Stimulated activated naive CD4-positive, alpha-beta T cell treated with Interleukin-2 at 50 U/mL for 16 hours (primary cell): Measurements from ENCODE around the gene NCOA4.
"Not testable (repeated sequence)": the region's sequence is repeated elsewhere in the genome, so short reads cannot be mapped to it uniquely, and the experiment has no call there.

Experiments
- DNase-seq: peaks from one replicate; lab custom pipeline; 2025; lab: John Stamatoyannopoulos, UW

The NCOA4 gene

DNA sequence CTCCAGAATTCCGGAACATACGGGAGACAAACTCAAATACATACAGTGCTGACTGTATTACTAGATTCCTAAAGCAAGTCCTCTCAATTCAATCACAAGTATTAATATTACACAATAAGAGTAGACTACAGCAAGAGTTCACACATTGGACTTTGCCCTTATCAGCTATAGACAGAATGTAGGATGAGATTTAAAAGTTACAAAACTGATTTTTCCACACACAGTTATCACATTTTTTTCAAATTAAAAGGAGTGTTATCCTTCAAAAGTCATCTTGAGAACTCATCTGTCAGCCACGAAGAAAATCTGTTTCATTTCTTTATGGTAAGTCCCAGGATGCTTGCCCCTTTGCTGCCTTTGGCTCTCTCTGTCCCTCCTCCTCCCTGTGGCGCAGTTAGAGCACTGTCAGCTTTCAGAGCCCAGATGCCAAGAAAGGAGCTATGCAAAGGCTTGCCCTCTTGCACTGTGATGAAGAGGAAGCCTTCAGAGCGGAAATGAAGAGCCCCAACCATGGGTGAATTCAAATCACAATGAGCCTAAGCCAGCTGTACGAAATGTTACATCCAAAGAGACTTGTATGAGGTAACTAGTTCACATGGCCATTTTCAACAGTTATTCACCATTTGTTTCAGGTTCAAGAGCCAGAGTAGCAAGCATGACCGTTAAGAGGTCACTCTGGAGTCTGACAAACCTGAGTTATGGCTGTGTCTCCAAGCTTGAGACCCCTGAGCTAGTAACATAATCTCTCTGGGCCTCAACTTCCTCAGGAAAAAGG, 10.7 kb downstream of the NCOA4 start:
- no peak for DNase-seq

DNA sequence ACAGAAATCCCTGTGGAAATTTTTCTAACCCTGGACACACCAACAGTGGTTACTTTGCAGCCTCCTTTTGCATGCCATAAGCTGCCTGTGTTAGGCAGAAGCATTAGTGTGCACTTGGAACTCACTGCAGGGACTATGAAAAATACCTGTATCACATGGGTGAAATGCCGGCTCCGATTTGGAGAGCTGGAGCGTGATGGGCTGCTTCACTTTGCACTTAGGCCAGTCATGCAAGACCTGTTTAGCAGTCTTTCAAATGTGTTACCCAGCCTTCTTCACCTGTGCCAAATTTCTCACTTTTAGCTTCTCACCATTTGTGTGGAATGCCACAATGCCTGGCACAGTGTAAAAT, 11.3 kb downstream of the NCOA4 start:
- DNase-seq, result no peak

DNA sequence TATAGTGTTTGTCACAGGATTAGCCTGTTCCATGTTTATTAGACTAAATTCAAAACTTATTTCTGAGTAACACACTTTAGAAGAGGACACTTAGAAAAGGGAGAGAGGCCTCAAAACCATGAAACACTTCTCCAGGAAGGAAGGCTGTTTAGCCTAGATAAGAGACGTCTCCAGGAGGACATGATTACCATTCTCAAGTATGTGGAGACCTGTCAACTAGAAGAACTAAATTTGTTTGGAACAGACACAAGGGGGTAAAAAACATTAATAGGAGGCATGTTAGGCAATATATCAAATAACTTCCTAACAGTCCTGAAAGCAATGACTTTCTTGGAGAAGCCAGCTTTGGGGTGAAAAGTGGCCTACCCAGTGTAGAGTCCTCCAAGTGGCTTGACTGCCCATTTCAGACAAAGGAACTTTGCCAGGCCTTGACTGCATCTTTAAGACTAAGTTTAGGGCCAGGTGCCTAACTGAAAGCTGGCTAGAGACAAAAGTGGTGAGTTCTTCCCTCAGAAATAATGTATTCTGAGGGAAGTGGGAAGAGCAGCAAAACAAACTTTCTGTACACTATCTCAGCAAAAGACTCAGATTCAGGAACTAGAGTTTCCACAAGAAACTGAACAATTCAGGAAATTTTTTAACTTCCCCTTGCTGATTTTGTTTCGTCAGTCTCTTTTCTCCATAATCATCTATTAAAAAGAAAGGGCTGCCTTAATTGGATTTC, 11.8 kb downstream of the NCOA4 start:
- no peak for DNase-seq

DNA sequence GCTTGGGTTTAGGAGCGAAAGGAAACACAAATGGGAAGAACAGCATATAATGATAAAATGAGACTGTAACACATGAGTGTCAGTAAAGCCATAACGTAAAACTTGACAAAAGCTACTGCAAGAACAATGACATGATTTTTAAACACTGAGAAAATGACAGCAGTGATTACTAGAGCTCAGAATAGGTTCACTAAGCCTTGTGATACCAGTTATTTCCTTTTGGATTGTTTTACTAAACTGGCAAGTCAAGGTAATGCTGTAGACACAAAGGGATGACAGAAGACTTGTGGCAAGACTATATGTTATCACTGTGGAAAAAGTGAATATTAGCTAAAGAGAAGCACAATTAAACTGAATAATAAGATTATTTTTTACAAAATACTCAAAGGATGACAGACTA, 12.7 kb downstream of the NCOA4 start:
- no peak for DNase-seq

DNA sequence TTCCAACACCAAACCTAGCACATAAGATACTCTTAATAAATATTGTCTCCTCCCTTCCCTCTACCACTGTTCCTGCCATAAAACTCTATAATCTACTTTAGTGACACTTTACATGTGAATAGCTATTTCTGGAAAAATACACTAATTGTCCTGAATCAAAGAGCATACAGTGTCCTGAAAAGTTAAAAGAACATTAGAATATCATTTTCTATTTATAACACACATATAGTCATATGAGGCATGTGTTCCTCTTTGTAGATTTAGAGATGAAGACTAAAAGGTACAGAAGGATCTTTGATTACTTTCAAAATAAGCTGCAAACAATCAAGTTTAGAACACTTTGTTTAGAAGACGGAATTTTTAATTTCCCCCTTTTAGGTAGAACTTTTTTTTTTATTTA, 13.6 kb downstream of the NCOA4 start:
- DNase-seq, result no peak

DNA sequence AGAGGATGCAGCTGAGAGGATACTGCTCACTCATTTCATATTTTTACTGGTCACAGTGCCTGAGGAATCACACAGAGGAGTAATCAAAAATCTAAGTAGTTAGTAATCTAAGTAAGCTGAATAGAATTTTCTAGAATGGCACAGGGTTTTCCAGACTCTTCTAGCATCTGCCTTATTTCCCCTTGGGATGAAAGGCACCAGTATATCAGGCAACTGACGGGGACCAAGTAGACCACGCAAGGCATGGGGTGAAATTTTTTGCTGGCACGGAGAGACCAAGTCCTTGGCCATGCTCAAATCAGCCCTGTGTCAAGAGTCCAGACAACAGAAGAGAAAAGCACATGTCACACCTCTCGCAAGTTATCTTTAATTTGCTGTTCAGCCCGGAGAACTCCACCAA, 14.2 kb downstream of the NCOA4 start:
- DNase-seq, result no peak

DNA sequence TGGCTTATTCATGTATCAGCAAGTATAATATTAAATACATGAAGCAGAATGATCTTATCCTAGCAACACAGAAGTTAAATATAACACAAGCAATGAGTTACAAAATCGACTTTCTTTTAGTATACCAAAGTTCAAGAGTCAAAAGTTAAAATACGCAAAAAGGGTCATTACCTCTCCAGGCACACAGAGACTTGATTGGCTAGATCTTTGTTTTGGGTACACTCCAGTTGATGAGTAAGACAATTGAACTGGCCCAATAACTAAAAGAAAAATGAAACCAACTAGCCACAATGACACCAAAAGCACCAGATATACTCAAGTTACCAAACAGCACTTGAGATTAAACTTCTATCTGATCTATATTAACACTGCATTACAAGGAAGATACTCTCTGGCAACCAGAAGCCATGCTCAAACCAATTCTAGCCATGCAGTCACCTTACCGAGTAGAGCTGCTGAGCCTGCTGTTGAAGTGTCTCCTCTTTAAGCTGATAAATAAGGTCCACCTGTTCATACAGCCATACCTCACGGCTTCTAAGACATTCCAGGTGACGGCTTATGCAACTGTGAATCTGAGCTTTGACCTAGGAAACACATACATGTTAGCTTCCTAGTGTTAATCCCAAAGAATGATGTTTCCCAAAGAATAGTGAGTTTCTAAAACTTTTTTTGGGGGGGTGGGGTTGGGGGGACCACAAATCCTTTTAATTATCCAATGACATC, 15.6 kb downstream of the NCOA4 start:
- DNase-seq, result no peak

DNA sequence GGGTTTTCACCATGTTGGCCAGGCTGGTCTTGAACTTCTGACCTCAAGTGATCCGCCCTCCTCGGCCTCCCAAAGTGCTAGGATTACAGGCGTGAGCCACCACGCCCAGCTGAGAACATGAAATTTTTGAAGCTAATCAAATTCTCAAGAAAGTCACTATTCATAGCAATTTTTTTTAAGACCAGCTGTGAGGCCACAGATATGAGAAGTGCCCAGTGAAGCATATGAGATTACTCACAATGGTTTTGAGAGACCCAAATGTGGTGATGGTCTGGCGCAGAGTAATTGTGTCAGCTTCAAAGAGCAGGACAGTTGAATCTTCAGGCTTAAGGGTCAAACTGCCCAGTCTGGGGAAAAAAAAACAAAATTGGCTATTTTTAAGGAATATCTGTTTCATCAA, 16.2 kb downstream of the NCOA4 start:
- DNase-seq, result no peak

DNA sequence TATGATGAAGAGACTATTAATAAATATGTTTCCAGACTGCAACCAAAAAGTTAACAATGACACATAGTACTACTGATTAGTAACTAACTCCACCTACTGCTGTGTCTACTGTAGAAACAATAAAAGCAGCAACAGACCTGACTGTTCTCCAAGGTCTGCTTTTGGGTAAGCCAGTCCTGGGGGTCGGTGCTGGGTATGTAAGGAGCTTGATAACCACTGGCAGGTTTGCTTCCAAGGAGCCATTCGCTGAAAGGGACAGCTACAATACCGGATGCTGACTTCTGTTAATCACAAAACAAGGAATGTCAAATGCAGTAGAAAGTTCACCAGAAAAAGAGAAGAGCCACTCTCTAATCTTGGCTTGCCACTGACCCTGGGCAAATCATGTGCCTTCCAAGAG, 17.7 kb downstream of the NCOA4 start:
- DNase-seq, result no peak

DNA sequence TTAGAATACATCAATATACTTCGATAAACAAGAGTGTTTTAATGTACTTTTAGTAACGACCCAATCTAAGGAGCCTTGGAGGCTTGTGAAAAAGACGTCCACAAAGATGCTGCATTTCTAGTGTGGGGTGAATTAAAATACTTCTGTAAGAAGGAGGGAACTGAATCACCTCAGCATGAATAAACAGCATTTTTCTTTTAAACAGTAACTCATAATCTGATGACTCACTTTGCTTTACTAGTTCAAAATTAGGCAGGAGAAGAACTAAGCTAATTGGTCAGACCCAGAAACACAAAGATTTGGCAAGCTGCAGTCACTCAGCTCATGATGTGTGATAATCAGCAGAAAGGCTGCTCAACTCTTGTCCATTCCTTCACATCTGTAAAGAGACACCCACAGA, 24.2 kb downstream of the NCOA4 start:
- no peak for DNase-seq

DNA sequence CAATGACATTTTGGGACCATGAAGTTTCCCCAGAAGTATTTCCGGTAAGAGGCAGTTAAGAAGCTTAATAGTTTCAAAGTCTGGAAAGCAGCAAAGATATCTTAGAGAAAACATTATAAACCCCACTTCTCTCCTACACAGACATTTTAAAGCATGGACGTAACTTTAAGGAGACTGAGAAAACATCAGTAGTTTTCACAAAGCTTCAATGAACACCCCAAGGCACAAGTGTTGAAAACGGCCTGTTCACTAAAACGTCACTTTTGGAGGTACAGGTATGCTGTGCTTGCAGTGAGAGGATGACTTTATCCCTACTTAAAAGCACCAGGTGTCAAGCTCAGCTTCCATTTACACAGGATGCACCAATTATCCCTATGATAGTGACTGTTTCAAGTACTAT, 25.0 kb downstream of the NCOA4 start:
- DNase-seq, result no peak

DNA sequence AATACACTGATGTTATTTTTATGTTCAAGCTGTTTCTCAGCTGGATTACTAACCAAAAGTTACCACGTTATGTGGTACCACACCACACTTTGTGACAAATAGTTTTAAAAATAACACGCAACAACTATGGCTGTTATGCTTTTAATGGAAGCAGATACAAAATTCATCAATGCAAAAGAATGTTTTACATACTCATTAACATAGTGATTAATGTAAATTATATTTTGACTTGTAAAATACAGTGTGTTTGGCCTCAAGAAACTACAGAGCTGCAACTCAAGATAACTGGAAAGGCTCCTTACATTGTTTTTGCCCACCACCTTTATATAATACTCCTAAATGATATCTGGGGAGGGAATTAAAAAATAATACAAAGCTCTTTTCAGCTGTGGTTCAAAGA, 25.5 kb downstream of the NCOA4 start:
- no peak for DNase-seq

DNA sequence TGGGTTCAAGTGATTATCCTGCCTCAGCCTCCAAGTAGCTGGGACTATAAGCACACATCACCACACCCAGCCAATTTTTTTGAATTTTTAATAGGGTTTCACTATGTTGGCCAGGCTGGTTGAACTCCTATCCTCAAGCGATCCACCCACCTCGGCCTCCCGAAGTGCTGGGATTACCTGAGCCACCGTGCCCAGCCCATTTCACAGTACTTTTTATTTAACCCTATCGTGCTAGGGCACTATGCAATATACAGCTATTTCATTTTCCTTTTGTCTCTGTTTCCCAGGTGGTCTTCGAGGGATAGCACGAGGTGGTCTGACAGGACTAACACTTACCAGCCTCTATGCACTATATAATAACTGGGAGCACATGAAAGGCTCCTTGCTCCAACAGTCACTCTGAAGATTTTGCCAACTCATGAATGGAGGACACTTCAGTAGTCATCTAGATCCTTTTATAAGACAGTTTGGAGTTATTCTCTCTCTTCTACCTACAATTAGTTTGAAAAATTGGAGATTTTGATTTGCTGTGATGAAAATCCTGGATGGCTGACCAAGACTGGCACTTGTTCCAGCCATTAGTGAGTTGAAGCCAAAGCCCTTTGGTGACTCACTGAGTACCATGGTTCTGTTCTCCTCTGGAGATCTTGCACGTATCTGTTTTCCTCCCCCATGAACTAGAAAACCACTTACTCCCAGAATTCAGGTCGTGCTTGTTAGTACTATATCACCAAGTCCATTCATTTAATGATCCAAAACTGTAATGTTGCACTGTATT, 27.3 kb downstream of the NCOA4 start:
- no peak for DNase-seq

DNA sequence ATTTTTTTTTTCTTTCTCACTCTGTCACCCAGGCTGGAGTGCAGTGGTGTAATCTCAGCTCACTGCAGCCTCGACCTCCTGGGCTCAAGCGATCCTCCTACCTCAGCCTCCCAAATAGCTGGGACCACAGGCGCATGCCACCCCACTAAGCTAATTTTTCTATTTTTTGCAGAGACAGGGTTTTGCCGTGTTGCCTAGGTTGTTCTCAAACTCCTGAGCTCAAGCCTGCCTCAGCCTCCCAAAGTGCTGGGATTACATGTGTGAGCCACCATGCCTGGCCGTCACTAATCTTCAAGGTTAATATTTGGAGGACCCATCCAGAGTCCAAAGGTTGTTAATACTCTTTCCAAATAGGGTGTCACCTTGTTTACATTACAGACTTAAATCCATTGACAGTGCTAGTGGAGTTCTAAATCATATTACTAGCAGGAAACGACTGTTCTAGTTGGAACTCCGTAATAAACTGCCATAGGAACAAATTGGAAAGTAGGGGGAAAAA, 28.2 kb downstream of the NCOA4 start:
- DNase-seq, result not testable (repeated sequence)

DNA sequence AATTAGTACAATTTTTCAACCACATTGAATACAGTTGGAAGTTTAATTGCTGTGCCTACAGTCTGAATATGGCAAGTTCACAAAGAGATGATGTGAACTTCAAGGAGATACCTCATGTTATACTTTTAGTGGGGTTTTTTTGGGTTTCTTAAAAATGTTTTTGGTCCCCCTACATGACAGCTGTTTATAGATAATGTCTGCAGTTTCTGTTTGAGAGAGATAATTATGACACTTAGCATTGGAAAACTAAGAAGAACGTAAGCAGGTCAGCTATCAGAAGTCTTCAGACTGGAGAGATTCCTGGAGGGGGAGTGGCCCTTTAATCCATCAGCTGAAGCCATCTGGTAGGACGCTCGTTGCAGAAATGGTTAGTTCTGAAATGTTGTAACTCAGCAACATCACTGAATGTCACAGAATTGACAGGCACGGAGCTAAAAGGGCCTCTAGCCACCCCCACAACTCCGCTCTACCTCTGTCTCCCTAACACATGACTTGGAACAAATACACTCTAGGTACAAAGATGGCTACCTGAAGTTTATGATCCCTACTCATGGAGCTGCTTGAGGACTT, 29.2 kb downstream of the NCOA4 start:
- no peak for DNase-seq

DNA sequence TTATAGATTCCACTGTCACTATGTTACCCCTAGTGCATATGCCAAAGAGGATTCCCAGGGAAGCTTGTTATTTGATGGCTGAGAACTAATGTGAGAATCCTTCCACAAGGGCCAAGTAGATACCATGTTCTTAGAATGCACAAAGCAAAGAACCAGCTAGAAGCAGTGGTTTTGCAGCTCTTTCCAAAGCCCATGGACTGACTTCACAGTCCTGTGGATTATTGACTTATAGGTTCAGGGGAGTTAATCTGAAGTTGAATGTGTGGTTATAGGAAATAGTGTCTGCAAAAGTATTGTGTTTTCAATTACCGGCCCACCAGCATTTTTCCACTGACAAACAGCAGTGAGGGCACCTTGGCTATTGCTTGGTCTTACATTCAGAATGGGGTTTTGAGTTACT, 29.9 kb downstream of the NCOA4 start:
- no peak for DNase-seq

DNA sequence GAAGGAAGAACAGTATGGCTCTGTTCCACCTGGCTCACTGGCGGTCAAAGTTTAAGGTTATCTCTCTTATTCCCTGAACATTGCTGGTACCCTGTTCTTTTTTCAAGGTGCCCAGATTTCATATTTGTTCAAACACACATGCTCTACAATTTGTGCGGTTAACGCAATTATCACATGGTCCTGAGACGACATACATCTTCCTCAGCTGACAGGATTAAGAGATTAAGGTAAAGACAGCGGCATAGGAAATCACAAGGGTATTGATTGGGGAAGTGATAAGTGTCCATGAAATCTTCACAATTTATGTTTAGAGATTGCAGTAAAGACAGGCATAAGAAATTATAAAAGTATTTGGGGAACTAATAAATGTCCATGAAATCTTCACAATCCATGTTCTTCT, 30.5 kb downstream of the NCOA4 start:
- DNase-seq, result not testable (repeated sequence)

DNA sequence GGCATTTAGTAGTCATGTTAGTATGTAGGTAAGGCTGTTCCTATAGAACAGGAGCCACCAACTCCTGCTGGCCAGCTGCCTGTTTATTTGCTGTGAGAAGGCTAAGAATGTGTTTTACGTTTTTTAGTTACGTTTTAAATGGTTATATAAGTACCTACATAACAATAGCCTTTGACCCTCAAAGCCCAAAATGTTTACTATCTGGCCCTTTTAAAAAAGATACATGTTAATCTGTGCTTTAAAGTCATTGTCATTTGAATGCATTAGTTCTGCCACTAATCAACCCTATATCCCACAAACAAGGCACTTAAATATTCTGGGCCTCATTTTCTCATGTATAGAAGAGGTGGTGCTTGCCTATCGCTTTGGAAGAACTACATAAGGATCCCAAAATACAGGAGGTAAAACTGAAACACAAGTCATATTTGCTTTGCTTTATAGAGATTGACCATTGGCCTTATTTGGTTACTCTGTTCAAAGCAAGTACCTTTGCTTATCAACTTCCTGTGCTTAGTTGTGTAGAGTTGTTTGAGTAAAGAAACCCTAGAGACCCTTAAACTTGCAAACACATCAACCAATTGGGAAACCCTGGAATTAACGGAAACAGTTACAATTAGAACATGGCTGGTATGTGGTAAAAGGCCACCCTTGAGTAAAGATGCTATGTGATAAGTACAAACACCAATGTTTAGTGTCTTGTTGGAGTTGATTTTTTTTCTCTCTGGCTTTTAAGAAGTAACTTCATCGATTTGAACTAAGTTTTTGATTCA, 32.2 kb downstream of the NCOA4 start:
- DNase-seq, result no peak

DNA sequence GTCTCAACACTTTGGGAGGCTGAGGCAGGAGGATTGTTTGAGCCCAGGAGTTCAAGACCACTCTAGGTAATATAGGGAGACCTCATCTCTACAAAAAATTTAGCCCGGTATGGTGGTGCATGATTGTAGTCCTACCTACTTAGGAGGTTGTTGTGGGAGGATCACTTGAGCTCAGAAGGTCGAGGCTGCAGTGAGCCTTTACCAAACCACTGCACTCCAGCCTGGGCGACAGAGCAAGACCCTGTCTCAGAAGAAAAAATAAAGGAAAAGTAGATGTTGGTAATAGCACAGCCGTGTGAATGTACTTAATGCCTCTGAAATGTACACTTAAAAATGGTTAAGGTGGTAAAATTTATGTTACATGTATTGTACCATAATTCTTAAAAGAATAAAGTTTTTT, 32.9 kb downstream of the NCOA4 start:
- DNase-seq, result no peak

DNA sequence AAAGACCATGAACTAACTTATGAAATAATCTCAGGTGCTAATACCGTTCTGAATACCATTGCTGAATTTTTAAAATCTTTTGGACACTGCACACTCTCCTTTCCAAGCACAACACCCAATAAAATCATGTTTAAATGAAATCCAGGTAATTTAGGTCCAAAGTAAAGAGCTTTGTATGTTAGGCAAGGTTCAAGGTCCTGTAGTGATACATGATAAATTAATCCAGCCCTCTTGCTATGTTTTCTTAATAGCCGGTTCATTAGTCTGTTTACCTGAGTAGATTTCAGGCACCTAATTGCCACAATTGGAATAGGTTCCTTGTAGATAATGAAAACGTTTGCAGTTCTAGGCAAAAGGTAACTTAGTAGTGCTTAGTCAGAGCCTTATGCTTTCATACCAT, 44.8 kb downstream of the NCOA4 start:
- not testable (repeated sequence) for DNase-seq

DNA sequence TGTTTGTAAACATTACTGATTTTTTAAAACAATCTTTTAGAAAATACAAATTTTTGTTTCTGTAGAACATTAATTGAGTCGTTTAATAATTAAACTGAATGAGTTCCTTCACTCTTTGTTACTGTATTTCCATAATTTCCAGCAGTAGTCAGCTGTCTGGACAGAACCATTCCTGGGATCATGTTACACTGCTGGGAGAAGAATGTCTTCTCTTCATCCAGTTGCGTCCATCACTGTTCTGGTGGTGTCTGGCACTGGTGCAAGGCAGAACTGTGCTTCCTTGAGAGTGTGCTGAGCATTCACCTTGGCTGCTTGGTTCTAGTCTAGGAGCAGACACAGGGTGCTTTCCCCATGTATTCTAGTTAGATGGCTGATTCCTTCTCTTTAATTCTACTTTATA, 46.0 kb downstream of the NCOA4 start:
- not testable (repeated sequence) for DNase-seq
